Natural killer cell (primary cell): ENCODE measurements around the gene TFAM. TPM values are rescaled to one million over a fixed set of nuclear protein-coding genes. Genes with fewer than 3 reads are reported as not detected.

Experiments
- ATAC-seq, 3 donors: fragments of 150-1000 bp in 2 of 3; fragments of 200-7000 bp in 1 of 3; cut with Tn5 transposase; 1 replicate in 1 of 3; 2 replicates in 2 of 3; pipeline ENCODE4 v1.10.0; 2021; ENCODE audit warnings: mild to moderate bottlenecking in 2 of 3, moderate library complexity in 2 of 3
- DNase-seq, 2 donors: peaks; one replicate each; pipeline versions ENCODE4 v3.0.0 to v3.0.0-alpha.2; 2013 to 2021; ENCODE audit warnings: mixed read lengths in 1 of 2
- H3K27ac ChIP-seq: one replicate; pipeline ENCODE4 v1.5.1; 2013; ENCODE audit warnings: mild to moderate bottlenecking, low read length
- H3K27me3 ChIP-seq: one replicate; pipeline ENCODE4 v1.6.1; 2013; ENCODE audit warnings: low read length; ENCODE audit not compliant: control insufficient read depth, insufficient read depth
- H3K36me3 ChIP-seq: one replicate; pipeline ENCODE4 v1.6.1; 2013; ENCODE audit warnings: low read length; ENCODE audit not compliant: control insufficient read depth, insufficient read depth
- H3K4me1 ChIP-seq: one replicate; pipeline ENCODE4 v1.6.1; 2013; ENCODE audit warnings: low read length; ENCODE audit not compliant: control insufficient read depth, insufficient read depth
- H3K4me3 ChIP-seq: one replicate; pipeline ENCODE4 v1.5.1; 2013; ENCODE audit warnings: low read length
- H3K9me3 ChIP-seq: one replicate; pipeline ENCODE4 v1.6.1; 2013; ENCODE audit warnings: low read length; ENCODE audit not compliant: control insufficient read depth, insufficient read depth
- H3K27ac Mint-ChIP-seq, 2 donors: one replicate each; pipeline ENCODE4 v1.8.0; 2022; ENCODE audit warnings: mild to moderate bottlenecking in 2 of 2, mixed read lengths in 2 of 2, moderate library complexity in 1 of 2
- H3K27me3 Mint-ChIP-seq, 2 donors: one replicate each; pipeline ENCODE4 v1.8.0; 2022; ENCODE audit warnings: low read depth in 2 of 2, mixed read lengths in 2 of 2
- H3K36me3 Mint-ChIP-seq: one replicate; pipeline ENCODE4 v1.8.0; 2022; ENCODE audit warnings: mixed read lengths
- H3K4me1 Mint-ChIP-seq, 2 donors: one replicate each; pipeline ENCODE4 v1.8.0; 2022; ENCODE audit warnings: mixed read lengths in 2 of 2
- H3K4me3 Mint-ChIP-seq: one replicate; pipeline ENCODE4 v1.8.0; 2022; ENCODE audit warnings: mild to moderate bottlenecking, moderate library complexity, mixed read lengths
- H3K9me3 Mint-ChIP-seq, 2 donors: one replicate each; pipeline ENCODE4 v1.8.0; 2022; ENCODE audit warnings: mixed read lengths in 2 of 2
- WGBS: methylation state at CpG from one replicate; pipeline ENCODE4 v1.1.7; 2013; ENCODE audit warnings: missing lambda C conversion rate; ENCODE audit not compliant: insufficient coverage; 5-methylcytosine and 5-hydroxymethylcytosine counted together
- intact Hi-C: fragments of 100-400 bp; cut with micrococcal nuclease; formaldehyde crosslinking; loops from one replicate; pipeline ENCODE4 v1.14.2; 2022
- total RNA-seq, 4 donors: library from RNA; stranded (reverse); fragments of 120-200 nt in 1 of 4; gene quantifications; one replicate each; pipeline versions ENCODE4 v1.2.3 to v1.2.4, GENCODE V29; 2013 to 2022
- TF ChIP-seq, protein P1 (sequence below): fragments of 200-600 bp; IDR thresholded peaks from one replicate; pipeline ENCODE4 v1.8.0; 2022; ENCODE audit warnings: antibody characterized with exemption

The TFAM gene
- total RNA-seq, 3 donors from 2014 or later (not counting 1 experiment from before 2014, with no cell fraction given): 29.1 to 34.3 (median 33.8) TPM

DNA sequence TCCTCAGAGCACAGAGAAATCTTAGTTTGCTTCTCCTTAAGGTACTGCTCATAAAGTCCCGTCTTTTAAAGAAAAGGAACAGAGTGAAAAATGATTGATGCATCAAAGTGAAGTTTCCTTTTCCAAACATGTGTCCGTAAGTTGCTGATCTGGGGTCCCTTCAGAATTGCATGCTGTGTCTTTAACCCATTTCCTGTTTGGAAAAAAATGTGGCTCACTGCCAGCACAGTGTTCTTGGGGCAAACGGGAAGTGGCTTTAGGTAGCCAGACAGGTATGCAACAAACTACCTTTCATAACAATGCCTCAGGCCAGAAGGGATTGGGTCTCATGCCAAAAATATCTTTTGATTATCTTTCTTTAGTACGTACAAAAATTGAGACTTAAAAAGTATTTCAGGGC, 50.9 kb downstream of the TFAM start:
- H3K4me1 ChIP-seq: no peaks in the 10 kb centered on the region
- intact Hi-C loops: no loop called here

DNA sequence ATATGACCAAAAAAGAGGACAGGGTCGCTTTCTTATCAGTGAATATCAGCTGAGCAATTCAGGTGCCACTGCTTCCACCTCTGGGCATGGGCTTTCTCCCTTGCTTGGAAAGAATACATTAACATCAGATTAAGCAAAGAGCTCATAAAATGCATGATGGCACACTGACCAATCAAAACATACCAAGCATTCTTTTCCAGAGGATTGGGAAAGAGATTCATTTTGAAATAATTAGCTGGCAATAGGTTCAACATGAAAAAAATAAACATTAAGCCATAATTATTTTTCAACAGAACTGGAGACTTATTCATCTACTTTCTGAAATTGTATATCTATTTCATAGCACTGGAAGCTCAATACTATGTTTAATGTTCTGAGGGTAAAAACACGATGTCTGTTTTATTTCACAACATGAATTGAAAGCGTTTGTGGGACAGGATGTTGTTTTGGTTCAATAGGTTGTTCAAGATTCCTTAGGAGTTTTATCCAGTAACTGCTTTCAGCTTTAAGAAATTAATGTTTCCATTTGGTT, 53.2 kb downstream of the TFAM start:
- H3K4me1 Mint-ChIP-seq: no peaks in the 10 kb centered on the region
- H3K27ac Mint-ChIP-seq: no peak overlapping the region
- no peaks in the 10 kb centered on the region for H3K36me3 Mint-ChIP-seq
- WGBS: 81% methylated on average over 3 of the region's 3 CpGs
- TF ChIP-seq, protein P1, sequence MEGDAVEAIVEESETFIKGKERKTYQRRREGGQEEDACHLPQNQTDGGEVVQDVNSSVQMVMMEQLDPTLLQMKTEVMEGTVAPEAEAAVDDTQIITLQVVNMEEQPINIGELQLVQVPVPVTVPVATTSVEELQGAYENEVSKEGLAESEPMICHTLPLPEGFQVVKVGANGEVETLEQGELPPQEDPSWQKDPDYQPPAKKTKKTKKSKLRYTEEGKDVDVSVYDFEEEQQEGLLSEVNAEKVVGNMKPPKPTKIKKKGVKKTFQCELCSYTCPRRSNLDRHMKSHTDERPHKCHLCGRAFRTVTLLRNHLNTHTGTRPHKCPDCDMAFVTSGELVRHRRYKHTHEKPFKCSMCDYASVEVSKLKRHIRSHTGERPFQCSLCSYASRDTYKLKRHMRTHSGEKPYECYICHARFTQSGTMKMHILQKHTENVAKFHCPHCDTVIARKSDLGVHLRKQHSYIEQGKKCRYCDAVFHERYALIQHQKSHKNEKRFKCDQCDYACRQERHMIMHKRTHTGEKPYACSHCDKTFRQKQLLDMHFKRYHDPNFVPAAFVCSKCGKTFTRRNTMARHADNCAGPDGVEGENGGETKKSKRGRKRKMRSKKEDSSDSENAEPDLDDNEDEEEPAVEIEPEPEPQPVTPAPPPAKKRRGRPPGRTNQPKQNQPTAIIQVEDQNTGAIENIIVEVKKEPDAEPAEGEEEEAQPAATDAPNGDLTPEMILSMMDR: no peak
- peaks cover 6% of the 10 kb centered on the region in 2 donors for H3K9me3 Mint-ChIP-seq
- intact Hi-C loops: no loop called here
- DNase-seq (no peak), ATAC-seq (no peak)
- H3K9me3 ChIP-seq: no peaks in the 10 kb centered on the region
- no peaks in the 10 kb centered on the region for H3K4me1 ChIP-seq
- no peak overlapping the region for H3K27ac ChIP-seq
- H3K36me3 ChIP-seq: no peaks in the 10 kb centered on the region
- peaks cover 2 to 12% of the 10 kb centered on the region in 2 donors for H3K27me3 Mint-ChIP-seq
- no peaks in the 10 kb centered on the region for H3K27me3 ChIP-seq
- no peak overlapping the region for H3K4me3 Mint-ChIP-seq
- H3K4me3 ChIP-seq: no peak overlapping the region

More for the DNA sequence above, 50.9 kb downstream of the TFAM start:
- no peak overlapping the region for H3K27ac Mint-ChIP-seq
- H3K4me3 ChIP-seq: no peak overlapping the region
- ATAC-seq: no peak
- no peaks in the 10 kb centered on the region for H3K36me3 Mint-ChIP-seq
- H3K27me3 Mint-ChIP-seq: peaks cover 2 to 19% of the 10 kb centered on the region in 2 donors
- no peaks in the 10 kb centered on the region for H3K4me1 Mint-ChIP-seq
- H3K27me3 ChIP-seq: no peaks in the 10 kb centered on the region
- H3K4me3 Mint-ChIP-seq: no peak overlapping the region
- peak in 1 of 2 donors; percentile 26 for DNase-seq
- TF ChIP-seq, protein P1: no peak
- no peaks in the 10 kb centered on the region for H3K36me3 ChIP-seq
- H3K9me3 Mint-ChIP-seq: peaks cover 6% of the 10 kb centered on the region in 2 donors
- H3K27ac ChIP-seq: no peak overlapping the region
- WGBS: 12% methylated on average over 4 of the region's 4 CpGs
- H3K9me3 ChIP-seq: no peaks in the 10 kb centered on the region

DNA sequence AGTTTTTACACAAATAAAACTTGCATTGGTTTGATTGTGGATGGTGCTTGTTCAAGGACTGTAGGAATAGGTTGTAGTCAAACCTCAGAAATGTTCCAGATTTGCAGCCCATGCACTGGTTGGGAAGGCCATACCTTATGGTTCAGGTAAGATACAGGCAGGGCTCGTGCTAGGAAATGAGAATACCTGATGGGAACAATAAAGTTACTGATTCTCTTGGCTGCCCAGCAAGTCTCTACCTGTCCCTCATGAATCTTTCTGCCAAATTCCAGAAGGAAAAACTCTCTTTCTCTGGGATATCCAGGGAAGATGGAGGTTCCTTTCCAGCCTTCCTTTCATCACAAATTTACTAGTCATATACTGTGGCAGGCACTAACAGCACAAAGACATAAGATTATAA, 53.8 kb downstream of the TFAM start:
- intact Hi-C loops: no loop called here
- Mint-ChIP-seq H3K27me3 (peaks cover 0 to 12% of the 10 kb centered on the region in 2 donors), H3K4me3 (no peak overlapping the region), H3K27ac (no peak overlapping the region), H3K9me3 (peaks cover 4 to 6% of the 10 kb centered on the region in 2 donors), H3K4me1 (no peaks in the 10 kb centered on the region), H3K36me3 (no peaks in the 10 kb centered on the region)
- H3K27me3 ChIP-seq: no peaks in the 10 kb centered on the region
- H3K4me3 ChIP-seq: no peak overlapping the region
- 77% methylated on average over 1 of the region's 1 CpG for WGBS
- no peaks in the 10 kb centered on the region for H3K9me3 ChIP-seq
- H3K4me1 ChIP-seq: no peaks in the 10 kb centered on the region
- no peak overlapping the region for H3K27ac ChIP-seq
- TF ChIP-seq, protein P1: no peak
- ATAC-seq: no peak
- no peak for DNase-seq
- no peaks in the 10 kb centered on the region for H3K36me3 ChIP-seq
